Osteocyte (in vitro differentiated cells): ENCODE data around the gene PHRF1. TPM values are rescaled to one million over a fixed set of nuclear protein-coding genes. Genes with fewer than 3 reads are reported as not detected.

Experiments
- DNase-seq: peaks from one replicate; pipeline ENCODE4 v3.0.0; 2021; ENCODE audit warnings: mixed read lengths; ENCODE audit not compliant: unreplicated experiment; ENCODE audit errors: extremely low spot score
- H3K27ac Mint-ChIP-seq: one replicate; pipeline ENCODE4 v1.8.0; 2021; ENCODE audit warnings: mild to moderate bottlenecking, mixed read lengths; ENCODE audit not compliant: unreplicated experiment
- H3K27me3 Mint-ChIP-seq: one replicate; pipeline ENCODE4 v1.8.0; 2021; ENCODE audit warnings: mixed read lengths; ENCODE audit not compliant: unreplicated experiment
- H3K36me3 Mint-ChIP-seq: one replicate; pipeline ENCODE4 v1.8.0; 2021; ENCODE audit warnings: mixed read lengths; ENCODE audit not compliant: unreplicated experiment
- H3K4me1 Mint-ChIP-seq: one replicate; pipeline ENCODE4 v1.8.0; 2021; ENCODE audit warnings: mixed read lengths; ENCODE audit not compliant: unreplicated experiment
- H3K4me3 Mint-ChIP-seq: one replicate; pipeline ENCODE4 v1.8.0; 2021; ENCODE audit warnings: mild to moderate bottlenecking, moderate library complexity, mixed read lengths; ENCODE audit not compliant: unreplicated experiment
- H3K9me3 Mint-ChIP-seq: one replicate; pipeline ENCODE4 v1.8.0; 2021; ENCODE audit warnings: mixed read lengths; ENCODE audit not compliant: unreplicated experiment
- total RNA-seq: library from RNA; stranded (reverse); gene quantifications from 2 replicates; pipeline ENCODE4 v1.2.1, GENCODE V29; 2021
- TF ChIP-seq, protein P1 (sequence below): fragments of 200-600 bp; sonication (generic); IDR thresholded peaks from 2 replicates; pipeline ENCODE4 v1.5.0; 2021; ENCODE audit warnings: antibody characterized with exemption, mild to moderate bottlenecking, moderate library complexity

PHRF1 gene
- total RNA-seq, 1 donor from 2014 or later: 31.5 TPM

DNA sequence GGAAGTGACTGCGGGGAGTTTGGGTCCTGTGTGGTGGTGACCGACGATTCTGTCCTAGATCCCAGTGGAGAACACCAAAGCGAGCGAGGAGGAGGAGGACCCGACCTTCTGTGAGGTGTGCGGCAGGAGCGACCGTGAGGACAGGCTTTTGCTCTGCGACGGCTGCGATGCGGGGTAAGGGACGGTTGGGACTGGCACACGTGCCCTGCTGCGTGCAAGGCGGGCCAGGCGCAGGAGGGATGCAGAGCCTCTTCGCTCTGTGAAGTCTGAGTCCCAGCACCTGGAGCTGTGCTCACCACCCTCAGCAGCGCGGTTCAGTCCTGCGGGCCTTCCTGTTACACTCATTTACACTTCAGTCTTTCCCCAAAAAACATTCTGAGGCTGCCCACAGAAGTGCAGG lies 16.2 kb downstream of the PHRF1 start:
- no peak for DNase-seq
- H3K27ac Mint-ChIP-seq: no peak overlapping the region
- TF ChIP-seq, protein P1, sequence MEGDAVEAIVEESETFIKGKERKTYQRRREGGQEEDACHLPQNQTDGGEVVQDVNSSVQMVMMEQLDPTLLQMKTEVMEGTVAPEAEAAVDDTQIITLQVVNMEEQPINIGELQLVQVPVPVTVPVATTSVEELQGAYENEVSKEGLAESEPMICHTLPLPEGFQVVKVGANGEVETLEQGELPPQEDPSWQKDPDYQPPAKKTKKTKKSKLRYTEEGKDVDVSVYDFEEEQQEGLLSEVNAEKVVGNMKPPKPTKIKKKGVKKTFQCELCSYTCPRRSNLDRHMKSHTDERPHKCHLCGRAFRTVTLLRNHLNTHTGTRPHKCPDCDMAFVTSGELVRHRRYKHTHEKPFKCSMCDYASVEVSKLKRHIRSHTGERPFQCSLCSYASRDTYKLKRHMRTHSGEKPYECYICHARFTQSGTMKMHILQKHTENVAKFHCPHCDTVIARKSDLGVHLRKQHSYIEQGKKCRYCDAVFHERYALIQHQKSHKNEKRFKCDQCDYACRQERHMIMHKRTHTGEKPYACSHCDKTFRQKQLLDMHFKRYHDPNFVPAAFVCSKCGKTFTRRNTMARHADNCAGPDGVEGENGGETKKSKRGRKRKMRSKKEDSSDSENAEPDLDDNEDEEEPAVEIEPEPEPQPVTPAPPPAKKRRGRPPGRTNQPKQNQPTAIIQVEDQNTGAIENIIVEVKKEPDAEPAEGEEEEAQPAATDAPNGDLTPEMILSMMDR: no peak
- H3K36me3 Mint-ChIP-seq: peaks cover 45% of the 10 kb centered on the region
- no peaks in the 10 kb centered on the region for H3K9me3 Mint-ChIP-seq
- H3K4me1 Mint-ChIP-seq: peaks cover 2% of the 10 kb centered on the region
- H3K27me3 Mint-ChIP-seq: no peaks in the 10 kb centered on the region
- H3K4me3 Mint-ChIP-seq: no peak overlapping the region

DNA sequence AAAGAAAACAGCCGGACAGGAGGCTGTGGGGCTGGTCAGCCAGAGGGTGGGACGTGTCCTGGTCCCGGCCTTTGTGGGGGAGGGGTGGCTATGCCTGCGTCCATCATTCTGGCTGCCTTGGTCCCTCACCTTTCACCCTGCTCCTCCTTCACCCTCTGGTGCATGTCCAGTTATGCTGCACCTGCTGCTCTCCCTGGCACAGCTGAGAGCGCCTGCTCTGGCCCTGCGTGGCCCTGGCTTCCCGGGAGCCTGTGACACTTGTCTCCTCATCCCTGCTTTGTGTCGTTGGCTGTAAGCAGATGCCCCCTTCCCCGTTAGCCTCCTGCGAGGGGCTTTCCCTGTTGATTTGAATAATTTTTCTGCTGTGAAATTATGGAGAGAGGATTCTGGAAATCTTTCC lies 16.6 kb downstream of the PHRF1 start:
- H3K9me3 Mint-ChIP-seq: no peaks in the 10 kb centered on the region
- no peaks in the 10 kb centered on the region for H3K27me3 Mint-ChIP-seq
- peaks cover 43% of the 10 kb centered on the region for H3K36me3 Mint-ChIP-seq
- TF ChIP-seq, protein P1: no peak
- no peak overlapping the region for H3K4me3 Mint-ChIP-seq
- no peak overlapping the region for H3K27ac Mint-ChIP-seq
- no peak for DNase-seq
- H3K4me1 Mint-ChIP-seq: peaks cover 2% of the 10 kb centered on the region

DNA sequence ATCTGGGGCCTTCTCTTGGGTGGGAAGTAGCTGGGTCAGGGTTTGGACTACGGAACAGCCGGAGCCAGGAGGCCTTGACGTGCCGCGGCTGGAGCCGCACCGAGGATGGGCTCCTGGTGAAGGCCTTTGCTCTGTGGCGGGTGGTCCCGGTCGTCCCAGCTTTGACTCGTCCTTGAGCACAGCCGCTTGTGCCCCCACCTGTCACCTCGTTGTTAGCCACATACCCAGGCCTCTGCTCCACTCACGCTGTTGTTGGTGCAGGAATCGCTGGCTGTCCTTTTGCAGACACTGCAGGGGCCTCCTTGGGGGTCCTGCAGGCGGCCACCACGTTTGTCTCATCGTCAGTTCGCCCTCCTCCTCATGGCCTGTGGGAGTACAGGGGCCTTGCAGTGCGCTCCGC lies 17.1 kb downstream of the PHRF1 start:
- Mint-ChIP-seq H3K9me3 (no peaks in the 10 kb centered on the region), H3K4me3 (no peak overlapping the region), H3K27me3 (no peaks in the 10 kb centered on the region), H3K27ac (no peak overlapping the region), H3K4me1 (no peaks in the 10 kb centered on the region), H3K36me3 (peaks cover 43% of the 10 kb centered on the region)
- no peak for DNase-seq
- TF ChIP-seq, protein P1: no peak

DNA sequence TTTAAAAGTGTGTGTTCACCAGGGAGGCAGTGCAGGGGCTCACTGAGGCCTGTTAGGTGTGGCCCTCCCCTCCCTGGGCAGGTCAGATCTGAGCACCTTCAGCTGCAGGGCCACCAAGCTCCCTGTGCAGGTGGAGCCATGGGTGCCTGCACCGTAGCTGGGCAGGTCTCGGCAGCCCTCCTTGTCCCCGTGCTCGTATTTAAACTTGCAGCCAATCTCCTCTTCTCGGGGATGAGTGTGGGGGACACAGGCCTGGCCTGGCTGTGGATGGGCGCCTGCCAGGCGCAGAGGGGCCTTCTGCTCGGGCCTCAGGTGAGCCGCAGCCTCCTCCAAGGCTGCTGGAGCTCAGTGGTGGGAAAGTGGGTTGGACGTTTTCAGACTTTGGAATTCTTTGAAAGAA lies 19.1 kb downstream of the PHRF1 start:
- no peaks in the 10 kb centered on the region for H3K27me3 Mint-ChIP-seq
- H3K27ac Mint-ChIP-seq: no peak overlapping the region
- no peaks in the 10 kb centered on the region for H3K4me1 Mint-ChIP-seq
- H3K9me3 Mint-ChIP-seq: no peaks in the 10 kb centered on the region
- peaks cover 43% of the 10 kb centered on the region for H3K36me3 Mint-ChIP-seq
- H3K4me3 Mint-ChIP-seq: no peak overlapping the region
- no peak for DNase-seq
- TF ChIP-seq, protein P1: no peak

DNA sequence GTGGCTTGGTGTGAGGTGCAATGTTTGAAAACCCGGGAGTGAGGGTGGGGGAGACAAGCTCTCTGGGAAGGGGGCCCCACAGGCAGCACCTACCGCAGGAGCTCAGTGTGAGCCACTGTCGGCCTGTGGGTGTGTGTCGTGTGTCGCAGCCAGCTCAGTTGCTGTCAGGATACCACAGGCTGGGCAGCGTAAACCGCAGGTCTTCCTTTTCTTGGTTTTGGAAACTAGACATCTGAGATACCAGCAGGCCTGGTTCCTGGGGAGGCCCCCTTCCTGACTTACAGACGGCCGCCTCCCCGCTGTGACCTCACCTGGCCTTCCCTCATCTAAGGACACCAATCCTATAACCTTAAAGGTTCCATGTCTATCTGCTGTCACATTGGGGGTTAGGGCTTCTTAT lies 20.1 kb downstream of the PHRF1 start:
- TF ChIP-seq, protein P1: no peak
- peaks cover 38% of the 10 kb centered on the region for H3K36me3 Mint-ChIP-seq
- H3K27ac Mint-ChIP-seq: no peak overlapping the region
- H3K4me1 Mint-ChIP-seq: no peaks in the 10 kb centered on the region
- no peaks in the 10 kb centered on the region for H3K27me3 Mint-ChIP-seq
- DNase-seq: no peak
- H3K4me3 Mint-ChIP-seq: no peak overlapping the region
- no peaks in the 10 kb centered on the region for H3K9me3 Mint-ChIP-seq
